ENCODE results near the gene SPCS3.

- no peak for TF ChIP-seq POLR2A (IDR thresholded peaks at IDR 0.05; ENCODE audit: low read length)
- no peak for TF ChIP-seq GATA1 (IDR thresholded peaks at IDR 0.05; ENCODE audit: low read depth, low read length)
Observed at GRCh38 chr4:176359590-176359989, 39.8 kb downstream of the SPCS3 start.
